ENCODE data around the gene TSTD1.
"Not testable (repeated sequence)": the region's sequence is repeated elsewhere in the genome, so short reads cannot be mapped to it uniquely, and the experiment has no call there.

TSTD1 gene

DNA sequence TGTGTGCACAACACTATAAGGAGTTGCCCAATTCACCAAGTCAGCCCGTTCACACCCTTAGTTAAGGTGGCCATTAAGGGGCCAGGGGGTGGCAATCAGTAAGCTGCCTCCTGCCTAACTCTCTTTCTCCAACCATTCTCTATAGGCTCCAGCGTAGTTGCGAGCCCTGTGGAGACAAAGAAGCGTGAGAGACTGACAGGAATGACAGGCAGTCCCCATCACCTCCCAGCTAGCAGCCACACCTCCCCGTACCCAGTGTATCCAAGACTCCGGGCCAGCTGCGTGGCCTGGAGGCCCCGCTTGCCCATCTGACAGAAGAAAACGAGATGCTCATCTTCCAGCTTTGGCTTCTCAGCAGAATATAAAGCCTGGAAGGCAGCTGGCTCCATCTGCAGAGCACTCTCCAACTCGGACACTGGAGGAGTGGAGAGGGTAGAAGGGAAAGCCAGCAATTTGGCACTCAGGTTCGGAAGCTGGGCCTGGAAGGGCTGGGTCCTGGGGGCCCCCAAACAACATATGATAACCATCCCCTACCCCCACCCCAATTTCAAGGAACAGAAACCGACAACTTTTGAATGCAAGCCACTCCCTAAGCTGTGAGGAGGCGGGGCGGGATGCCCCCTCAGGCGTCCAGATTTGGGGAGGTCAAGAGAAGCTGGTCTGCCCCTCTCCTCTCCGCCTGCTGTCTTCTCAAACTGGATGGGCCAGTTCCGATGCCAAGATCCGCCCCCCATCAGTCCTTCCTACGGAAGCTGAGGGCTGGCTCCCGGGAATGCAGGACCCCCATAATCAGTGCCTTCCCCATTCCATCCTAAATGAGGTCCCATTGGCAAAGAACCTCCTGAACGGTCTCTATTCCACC is 872 bp downstream of the TSTD1 start:
- no peak for DNase-seq (ENCODE audit: low read depth in 2 of 2)

DNA sequence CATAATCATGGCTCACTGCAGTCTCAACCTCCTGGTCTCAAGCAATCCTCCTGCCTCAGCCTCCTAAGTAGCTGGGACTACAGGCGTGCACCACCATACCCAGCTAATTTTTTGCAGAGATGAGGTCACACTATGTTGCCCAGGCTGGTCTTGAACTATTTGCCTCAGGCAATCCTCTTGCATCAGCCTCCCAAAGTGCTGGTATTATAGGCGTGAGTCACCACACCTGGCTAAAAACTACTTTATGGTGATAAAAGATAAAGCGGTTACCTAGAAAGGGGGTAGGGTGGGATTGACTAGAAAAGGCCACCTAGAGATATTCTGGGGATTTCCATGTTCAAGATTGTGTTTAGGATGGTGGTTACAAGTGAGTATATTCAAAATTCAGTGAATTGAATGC is 5.0 kb downstream of the TSTD1 start:
- DNase-seq (ENCODE audit: low read depth in 2 of 2): no peak

DNA sequence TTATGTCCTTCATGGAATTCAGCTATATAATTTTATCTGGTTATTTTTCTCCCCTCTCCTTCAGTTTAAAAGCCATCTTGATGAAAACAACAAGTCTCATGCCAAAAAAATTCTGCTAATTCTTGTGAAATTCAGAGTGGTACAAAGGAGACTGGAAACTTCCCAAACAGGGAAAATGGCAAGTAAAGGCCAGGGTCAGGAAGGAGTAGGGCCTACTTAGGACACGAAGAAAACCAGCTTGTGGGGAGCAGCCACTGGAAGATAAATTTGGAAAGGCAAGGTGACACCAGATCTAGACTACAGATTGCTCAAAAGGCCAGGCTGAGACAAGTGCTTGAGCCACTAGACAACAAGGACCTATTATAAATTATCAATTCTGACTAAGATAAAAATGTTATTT is 6.4 kb downstream of the TSTD1 start:
- DNase-seq (ENCODE audit: low read depth in 2 of 2): no peak

DNA sequence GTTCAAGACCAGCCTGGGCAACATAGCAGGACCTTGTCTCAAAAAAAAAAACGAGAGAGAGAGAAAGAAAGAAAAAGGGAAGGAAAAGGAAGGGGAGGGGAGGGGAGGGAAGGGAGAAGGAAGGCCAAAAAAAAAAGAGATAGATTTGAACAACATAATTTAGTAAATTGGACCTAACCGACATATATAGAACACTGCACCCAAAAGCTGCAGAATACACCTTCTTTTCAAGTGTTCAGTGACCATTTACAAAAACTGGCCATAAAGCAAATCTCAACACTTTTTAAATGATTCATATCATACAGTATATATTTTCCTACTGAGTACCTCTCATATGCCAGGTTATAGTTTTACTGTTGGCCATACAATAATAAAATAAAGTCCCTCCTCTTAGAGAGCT is 6.9 kb downstream of the TSTD1 start:
- DNase-seq (ENCODE audit: low read depth in 2 of 2): no peak

DNA sequence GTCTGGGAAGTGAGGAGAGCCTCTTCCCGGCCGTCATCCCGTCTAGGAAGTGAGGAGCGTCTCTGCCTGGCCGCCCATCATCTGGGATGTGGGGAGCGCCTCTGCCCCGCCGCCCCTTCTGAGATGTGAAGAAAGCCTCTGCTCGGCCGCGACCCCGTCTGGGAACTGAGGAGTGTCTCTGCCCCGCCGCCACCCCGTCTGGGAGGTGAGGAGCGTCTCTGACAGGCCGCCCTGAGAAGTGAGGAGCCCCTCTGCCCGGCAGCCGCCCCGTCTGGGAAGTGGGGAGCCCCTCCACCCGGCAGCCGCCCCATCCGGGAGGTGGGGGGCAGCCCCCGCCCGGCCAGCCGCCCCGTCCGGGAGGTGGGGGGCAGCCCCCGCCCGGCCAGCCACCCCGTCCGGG is 9.3 kb downstream of the TSTD1 start:
- not testable (repeated sequence) for DNase-seq (ENCODE audit: low read depth in 2 of 2)

DNA sequence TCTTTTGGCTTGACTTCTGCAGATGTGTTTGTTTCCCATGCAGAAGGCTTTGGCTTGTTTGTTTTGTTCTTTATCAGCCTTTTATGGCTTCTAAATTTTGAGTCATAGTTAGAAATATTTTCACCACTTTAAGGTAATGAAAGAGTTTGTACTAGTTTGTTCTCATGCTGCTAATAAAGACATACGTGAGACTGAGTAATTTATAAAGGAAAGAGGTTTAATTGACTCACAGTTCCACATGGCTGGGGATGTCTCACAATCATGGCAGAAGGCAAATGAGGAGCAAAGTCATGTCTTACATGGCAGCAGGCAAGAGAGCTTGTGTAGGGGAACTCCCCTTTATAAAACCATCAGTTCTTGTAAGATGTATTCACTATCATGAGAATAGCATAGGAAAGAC is 11.8 kb downstream of the TSTD1 start:
- DNase-seq (ENCODE audit: low read depth in 2 of 2): not testable (repeated sequence)

DNA sequence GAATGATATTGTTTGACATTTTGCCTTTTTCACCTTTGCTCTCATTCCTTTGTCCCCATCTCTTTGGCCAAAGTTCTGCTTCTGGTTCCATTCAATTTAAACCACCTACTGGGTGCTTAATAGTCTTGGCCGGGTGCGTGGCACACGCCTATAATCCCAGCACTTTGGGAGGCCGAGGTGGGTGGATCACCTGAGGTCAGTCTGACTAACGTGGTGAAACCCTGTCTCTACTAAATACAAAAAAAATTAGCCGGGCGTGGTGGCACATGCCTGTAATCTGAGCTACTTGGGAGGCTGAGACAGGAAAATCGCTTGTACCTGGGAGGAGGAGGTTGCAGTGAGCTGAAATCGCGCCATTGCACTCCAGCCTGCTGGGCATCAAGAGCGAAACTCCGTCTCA is 16.3 kb downstream of the TSTD1 start:
- DNase-seq (ENCODE audit: low read depth in 2 of 2): not testable (repeated sequence)

DNA sequence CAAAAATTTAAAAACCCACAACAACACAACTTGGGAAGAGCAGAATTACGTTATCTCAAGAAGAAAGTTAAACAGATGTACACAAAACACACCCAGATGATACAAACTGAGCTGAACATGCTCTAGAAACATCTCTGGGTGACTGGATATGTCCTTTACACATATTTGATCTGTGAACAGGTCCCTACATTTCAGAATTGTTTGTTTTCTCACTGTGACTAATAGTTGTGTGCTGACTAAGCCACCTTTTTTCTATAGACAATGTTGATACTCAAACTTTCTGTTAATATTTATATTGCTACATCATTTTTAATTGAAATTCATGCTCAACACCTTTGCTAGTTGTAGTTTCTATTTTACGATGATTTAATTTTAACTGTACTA is 16.8 kb downstream of the TSTD1 start:
- no peak for DNase-seq (ENCODE audit: low read depth in 2 of 2)

DNA sequence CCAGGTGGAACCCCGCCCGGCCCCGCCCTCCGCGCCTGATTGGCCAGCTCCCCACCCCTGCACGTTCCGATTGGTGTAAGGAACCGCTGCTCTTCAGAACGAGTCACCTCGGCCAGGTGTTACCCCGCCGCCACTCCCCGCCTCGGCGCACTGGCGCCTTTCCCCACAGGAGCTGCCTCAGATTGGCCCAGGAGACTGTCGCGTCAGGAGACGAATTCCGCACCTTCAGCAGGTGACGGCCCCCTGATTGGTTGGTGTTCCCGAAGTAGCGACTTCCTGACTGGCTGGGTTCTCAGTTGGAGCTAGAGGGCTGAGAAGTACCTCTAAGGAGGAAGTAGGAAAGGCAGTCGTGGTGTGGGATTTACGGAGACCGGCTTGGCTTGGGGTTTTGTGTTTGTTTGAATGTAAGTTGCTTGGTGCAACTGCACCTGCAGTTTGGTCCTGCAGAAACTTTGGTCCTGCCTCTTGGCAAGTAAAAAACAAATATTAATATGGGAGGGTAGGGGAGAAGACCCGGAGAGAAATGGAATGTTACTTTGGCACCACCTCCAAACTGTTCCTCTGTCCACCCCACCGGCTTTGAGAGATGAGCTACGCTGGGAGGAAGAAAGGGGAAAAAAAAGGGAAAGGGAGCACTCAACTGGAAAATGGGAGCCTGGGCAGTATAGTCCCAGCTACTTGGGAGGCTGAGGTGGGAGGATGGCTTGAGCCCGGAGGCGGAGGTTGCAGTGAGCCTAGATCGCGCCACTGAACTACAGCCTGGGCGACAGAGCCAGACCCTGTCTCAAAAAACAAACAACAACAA is 17.4 kb downstream of the TSTD1 start:
- peak; percentile 82 to 83 for DNase-seq (ENCODE audit: low read depth in 2 of 2)

DNA sequence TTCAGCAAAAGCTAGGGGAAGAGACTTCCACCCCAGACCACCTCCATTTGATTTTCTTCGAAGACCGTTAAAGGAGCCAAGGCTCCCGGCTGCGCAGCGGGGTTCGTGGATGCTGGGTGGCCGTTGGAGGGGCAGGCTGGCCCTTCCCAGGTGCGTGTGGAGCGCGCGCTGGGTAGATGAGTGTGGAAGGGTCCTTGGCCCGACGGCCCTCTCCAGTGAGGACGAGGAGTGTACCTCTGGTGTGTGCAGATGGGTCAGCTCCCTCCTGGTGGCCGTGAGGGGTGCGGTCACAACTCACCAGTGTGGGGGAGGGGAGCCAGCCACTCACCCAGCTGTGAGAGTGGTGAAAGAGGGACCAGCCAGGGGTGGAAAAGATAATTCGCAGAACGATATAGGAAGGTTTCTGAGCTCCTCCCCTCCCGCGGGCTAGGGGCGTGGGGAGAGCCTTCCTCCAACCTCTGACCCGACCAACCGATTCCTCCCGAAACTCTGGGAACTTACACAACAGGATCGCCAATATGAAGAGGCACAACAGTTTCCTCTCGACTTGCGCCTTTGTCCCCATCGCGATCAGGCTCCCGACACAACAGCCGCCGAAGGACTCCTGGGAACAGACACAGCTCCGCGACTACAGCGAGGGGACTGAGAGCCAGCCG is 18.1 kb downstream of the TSTD1 start, which contains the start of gene F11R:
Gene F11R, minus strand, starts transcription at position 644 of the 656 bp plus-strand sequence. Its CDS starts 79 bp downstream, at position 565.
- DNase-seq (ENCODE audit: low read depth in 2 of 2): no peak

DNA sequence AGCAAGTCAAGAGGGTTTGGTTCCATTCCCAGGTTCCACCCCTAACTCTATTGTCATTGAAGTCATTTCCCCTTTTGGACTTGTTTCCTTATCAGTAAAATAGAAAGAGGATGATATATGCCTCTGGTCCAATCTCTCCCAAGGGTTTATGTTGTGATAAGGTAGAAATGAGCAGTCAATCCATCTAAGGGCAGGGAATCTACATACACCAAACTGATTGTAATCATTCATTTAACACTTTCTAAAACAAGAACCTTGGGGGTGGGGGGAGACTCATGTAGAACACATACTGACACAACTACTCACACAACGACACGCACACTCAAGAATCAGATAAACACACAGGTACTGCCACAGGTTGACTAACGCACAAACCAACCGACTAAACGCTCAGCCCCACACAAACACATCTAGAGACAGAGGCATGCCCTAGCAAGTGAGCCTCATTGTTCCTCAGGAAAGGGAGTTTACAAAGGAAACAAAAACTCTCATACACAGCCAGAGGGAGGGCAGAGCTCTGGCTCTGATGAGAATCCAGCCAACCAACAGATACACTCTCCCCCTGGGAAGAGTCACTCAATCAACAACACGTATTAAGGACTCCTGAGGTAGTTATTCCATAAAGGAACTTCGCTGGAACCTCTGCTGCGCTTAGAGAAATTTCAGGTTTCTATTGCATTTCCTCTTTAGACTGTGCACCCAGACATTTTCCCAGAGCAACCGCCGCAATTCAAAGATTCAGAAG is 18.8 kb downstream of the TSTD1 start:
- no peak for DNase-seq (ENCODE audit: low read depth in 2 of 2)

DNA sequence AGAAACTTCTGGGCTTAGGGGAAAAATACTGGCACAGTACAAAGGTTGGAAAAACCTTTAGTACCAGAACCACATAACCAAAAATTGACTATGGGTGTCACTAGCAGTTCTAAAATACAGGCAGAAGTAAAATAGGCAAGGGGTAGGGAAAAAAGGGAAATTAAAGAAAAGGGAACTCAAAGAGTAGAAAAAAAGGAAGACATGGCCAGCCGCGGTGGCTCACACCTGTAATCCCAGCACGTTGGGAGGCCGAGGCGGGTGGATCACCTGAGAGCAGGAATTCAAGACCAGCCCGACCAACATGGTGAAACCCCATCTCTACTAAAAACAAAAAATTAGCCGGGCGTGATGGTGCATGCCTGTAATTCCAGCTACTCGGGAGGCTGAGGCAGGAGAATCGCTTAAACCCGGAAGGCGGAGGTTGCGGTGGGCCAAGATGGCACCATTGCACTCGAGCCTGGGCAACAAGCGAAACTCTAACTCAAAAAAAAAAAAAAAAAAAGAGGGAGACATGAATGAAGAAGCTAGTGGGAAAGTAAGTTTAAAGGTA is 19.6 kb downstream of the TSTD1 start:
- DNase-seq (ENCODE audit: low read depth in 2 of 2): not testable (repeated sequence)

DNA sequence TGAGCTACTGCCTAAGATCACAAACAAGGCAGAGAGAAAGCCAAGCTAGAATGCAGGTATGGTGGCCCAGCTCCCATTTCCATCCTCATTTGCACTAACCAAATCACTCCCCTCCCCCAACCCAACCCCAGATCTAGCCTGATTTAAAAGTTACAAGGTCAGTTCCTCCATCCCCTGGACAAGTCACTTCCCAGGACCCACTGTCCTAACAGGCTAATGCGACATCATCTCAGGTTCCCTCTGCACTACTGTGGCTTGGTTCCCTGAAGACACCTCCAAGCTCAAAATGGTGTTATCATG is 20.2 kb downstream of the TSTD1 start:
- DNase-seq (ENCODE audit: low read depth in 2 of 2): no peak

DNA sequence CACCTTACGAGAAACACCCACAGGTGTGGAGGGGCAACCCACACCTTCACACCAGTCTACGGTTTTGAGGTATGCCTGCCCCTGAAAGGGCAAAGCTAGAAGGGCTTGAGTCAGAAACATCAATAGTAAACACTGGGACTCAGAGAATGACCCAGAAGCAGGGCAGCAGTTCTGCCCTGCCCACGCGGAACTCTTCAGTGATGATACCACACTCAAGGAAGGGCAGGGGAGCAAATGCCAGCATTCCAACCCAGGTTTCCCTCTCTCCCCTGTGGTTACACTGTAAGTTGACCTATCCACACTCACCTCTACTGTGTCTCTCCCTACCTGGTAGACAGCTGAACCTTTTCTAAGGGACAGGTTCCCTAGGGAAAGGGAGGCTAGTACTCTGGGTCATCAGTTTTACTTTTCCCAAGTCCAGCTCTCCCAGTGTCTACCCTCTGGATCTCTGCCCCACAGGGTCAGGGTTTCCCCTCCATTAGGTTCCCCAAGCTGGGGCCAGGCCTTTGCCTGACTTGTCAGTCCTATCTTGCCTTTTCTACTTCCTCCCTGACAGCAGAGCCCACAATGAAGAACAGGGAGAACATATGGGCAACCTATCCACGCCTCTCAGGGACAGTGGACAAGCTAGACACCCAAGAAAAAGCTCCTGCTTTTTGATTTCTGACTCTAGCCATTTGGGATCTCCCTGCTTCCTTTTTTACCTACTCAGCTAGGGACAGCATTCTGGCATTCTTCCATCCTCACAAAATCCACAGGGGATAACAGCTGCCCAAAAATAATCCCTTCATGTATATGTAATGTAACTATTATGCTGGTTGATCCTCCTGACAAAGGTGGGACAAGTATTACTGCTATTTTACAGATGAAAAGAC is 20.8 kb downstream of the TSTD1 start:
- DNase-seq (ENCODE audit: low read depth in 2 of 2): no peak

DNA sequence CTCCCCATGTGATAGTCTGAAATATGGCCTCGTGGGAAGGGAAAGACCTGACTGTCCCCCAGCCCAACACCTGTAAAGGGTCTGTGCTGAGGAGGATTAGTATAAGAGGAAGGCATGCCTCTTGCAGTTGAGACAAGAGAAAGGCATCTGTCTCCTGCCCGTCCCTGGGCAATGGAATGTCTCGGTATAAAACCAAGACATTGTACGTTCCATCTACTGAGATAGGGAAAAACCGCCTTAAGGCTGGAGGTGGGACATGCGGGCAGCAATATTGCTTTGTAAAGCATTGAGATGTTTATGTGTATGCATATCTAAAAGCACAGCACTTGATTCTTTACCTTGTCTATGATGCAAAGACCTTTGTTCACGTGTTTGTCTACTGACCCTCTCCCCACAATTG is 21.6 kb downstream of the TSTD1 start:
- not testable (repeated sequence) for DNase-seq (ENCODE audit: low read depth in 2 of 2)

DNA sequence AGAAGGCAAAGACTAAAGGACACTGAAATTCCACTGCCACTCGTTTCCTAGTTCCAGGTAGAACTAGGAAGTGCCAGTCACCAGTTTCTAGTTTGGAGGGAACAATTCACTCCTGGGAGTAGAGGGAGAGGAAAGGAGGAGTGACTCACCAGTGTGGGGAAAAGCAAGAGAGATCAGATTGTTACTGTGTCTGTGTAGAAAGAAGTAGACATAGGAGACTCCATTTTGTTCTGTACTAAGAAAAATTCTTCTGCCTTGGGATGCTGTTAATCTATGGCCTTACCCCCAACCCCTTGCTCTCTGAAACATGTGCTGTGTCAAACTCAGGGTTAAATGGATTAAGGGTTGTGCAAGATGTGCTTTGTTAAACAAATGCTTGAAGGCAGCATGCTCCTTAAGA is 22.1 kb downstream of the TSTD1 start:
- not testable (repeated sequence) for DNase-seq (ENCODE audit: low read depth in 2 of 2)

DNA sequence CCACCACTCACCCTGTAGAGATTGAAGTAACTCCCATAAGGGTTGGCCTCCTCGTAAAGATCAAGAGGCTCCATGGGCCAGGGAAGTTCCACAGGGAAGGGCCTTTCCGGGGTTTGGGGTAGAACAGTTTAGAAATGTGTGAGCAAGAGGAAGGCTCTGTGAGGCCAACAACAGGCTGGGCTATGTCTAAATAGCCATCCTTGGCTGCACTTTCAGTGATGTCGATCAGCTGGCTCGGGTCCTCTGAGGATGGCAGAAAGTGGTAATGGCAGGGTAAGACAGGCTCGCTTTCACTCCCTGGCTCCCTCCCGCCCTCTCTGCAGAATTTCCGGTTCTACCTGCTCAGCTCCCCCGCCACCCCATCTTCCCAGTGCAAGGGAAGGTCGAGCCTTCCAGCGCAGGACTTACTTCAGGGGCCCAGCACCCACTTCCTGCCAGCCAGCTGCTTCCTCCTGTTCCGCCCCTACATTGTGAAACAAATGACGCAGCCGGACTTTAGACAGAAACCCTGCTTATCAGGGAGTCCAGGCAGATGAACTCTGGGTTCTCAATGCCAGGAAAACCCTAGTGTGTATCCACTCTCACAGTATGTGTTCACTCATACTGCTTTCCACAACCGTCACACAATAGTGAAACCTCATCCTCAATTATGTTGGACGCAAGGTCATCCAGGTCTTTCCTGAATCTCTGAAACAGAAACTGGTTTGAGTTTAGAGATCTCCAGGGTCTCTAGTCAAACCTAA is 25.1 kb downstream of the TSTD1 start:
- peak; percentile 28 to 41 for DNase-seq (ENCODE audit: low read depth in 2 of 2)

DNA sequence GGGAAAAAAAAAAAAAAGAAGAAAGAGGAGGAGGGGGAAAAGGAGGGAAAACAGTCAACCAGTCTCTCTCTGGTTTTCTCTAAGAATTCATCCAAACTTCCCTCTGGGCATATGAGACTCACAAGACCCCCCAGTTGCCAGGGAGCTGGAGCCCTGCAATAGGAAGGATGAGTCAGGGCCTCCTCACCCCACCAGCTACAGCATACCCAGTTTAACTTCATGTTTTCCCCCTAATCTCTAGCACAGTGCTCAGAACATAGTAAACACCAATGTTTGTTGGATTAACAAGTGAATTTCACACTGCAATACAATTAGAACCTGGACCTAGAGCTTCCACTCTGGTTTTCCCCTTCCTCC is 25.7 kb downstream of the TSTD1 start:
- no peak for DNase-seq (ENCODE audit: low read depth in 2 of 2)

DNA sequence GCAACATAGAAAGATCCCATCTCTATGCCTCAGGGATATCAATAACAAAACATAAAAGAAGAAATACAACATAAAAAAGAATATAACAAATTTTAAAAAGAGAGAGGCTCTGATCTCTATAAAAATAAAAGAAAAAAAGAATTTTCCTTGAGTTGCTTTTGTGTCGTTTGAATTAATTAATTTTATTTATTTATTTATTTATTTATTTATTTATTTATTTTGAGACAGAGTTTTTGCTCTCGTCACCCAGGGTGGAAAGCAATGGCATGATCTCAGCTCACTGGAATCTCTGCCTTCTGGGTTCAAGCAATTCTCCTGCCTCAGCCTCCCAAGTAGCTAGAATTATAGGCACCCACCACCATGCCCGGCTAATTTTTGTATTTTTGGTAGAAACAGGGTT is 26.3 kb downstream of the TSTD1 start:
- DNase-seq (ENCODE audit: low read depth in 2 of 2): no peak
